DMS79 treated with DMSO at 0.1 percent for 48 hours (cell line): ENCODE measurements around the gene CDKN2B-AS1.

Experiments used
- DNase-seq: peaks from one replicate; lab custom pipeline; 2025; lab: John Stamatoyannopoulos, UW

Gene CDKN2B-AS1

DNA sequence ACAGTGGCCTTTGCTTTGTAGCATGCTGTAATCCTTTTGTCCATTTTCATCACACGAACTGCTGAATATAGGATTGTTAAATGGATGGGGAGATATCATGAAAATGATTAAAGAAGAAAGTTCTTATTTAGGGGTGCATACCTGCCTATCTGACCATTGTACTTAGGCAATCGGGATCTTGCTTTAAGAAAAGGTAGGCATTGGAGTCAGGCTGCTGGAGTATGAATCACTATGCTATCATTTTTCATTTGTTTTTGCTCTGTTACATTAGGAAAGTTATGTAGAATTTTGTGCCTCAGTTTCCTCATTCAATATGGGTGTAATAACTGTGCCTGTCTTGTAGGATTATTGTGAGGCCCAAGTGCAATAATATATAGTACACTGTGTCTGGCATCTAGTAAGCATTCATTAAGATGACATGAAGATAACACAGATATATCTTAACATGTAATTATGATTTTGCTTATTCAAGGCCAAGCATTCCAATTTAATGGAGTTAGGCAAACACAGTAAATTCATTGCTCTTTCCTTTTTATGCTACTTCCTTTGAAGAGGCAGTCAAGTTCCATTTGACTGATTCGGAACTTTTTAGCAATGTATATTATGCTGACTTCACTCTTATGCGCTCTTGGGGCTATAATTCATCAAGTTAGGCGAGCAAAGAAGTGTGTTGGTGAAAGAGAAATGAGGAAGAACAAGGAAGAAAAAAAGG is 124.4 kb downstream of the CDKN2B-AS1 start:
- no peak for DNase-seq

- no peak for DNase-seq
Observed at GRCh38 chr9:22119522-22120158, 125.0 kb downstream of the CDKN2B-AS1 start.

GRCh38 chr9:22120159-22120549 is 125.6 kb downstream of the CDKN2B-AS1 start:
- DNase-seq = no peak

- no peak for DNase-seq
Observed at GRCh38 chr9:22120595-22120994, 126.0 kb downstream of the CDKN2B-AS1 start.

DNA sequence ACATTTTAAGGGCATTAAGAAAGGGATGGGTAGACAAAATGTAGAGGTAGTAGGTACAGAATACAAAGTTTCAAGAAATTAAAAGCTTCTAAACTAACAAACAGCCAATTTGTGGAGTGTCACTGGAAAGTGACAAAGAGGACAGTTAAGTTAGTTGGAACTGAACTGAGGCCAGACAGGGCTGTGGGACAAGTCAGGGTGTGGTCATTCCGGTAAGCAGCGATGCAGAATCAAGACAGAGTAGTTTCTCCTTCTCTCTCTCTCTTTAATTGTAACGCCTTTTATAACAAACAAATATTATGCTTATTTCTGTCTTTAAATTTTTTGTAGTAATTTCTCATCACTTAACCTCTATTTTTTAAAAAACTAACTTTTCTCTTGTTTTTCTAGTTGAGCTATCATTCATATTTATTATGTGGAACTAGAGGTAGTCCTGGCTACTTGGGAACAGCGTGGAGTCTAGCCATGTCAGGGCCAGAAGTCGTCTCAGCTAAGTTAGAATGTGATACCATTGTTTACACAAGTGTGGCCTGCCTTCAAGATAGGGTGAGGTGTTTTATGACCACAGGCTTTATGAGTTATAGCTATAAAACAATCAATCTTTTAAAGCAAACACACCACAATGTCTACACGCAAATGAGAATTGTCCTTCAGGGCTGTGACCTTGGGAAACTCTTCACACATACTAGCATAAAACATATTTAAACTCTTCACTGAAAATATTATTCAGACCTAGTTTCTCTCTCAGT is 129.8 kb downstream of the CDKN2B-AS1 start:
- no peak for DNase-seq

- no peak for DNase-seq
Observed at GRCh38 chr9:22129133-22129532, 134.5 kb downstream of the CDKN2B-AS1 start.

DNA sequence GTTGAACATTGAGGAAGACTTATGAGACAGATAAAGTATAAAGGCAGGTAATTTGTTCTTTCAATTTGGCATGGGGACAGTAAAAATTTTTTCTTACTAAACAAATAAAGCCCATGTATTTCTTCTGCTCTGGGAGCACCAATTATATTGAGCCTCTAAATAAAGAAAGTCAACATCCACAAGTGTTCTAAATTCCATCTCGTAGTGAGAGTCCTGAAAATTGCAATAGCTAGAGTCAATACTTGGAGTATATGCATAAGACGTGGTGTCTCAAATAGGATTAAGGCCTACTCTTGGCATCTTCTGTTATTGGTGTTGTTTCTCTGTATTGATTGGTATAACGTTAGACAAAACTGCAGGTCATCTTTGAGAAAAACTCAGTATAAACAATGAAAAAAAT is 135.0 kb downstream of the CDKN2B-AS1 start:
- no peak for DNase-seq

DNA sequence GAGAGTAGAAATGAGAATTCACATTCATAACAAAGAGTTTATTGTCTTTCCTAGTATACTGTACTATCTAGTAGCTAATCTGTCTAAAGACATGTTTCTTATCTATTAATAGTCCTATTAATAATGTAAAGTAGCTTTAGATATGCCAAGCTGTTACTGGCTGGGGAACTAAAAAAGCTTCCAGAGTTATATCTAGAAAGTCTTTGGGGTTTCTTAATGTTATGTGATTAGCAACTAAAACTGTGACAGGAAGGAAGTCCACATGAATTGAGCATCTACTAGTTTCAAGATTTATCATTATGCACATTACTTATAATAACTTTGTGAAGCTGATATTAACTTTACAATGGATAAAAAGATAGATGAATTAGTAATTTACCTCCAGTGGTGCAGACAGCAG is 137.2 kb downstream of the CDKN2B-AS1 start:
- no peak for DNase-seq

DNA sequence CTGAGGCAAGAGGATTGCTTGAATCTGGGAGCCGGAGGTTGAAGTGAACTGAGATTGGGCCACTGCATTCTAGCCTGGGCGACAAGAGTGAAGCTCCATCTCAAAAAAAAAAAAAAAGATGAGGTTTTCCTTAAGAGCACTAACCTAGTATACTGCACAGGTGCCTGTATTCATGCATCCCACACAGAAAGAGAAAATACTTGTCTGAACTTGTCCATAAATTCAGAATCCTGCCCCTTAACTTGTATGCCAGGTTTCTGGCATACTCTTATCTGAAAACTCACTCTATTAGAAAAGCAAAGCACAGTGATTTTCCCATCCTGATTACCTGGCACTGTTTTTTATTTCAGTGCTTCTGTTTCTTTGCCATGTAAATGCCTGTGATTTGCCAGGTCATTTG is 139.8 kb downstream of the CDKN2B-AS1 start:
- peak; percentile 10 for DNase-seq

DNA sequence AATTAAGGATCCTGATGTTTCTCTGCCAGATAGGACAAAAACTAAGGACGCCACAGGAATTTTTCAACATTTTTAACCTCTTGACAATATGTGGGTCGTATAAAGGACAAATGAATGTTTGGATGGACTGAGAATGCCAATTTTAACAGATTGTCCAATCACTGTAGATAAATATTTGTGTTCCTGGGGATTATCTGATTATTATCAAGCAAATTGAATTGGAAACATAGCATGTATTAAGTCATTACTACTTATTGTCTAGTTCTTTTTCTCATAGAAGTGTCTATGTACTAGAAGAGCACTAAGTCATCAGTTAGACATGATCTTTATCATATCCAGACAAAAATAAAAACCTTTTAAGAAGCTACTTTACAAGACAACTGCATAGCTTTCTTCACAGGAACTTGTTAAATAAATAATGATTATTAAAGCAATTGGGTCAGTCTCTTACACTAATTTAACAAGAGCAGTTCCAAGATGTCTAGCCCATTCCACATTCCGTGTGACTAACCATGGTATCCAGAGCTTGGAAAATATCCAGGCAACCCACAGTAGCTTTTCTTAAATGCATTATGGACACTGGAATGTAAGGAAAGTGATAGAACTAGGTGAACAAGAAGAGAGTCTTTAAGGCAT is 142.0 kb downstream of the CDKN2B-AS1 start:
- DNase-seq = no peak

DNA sequence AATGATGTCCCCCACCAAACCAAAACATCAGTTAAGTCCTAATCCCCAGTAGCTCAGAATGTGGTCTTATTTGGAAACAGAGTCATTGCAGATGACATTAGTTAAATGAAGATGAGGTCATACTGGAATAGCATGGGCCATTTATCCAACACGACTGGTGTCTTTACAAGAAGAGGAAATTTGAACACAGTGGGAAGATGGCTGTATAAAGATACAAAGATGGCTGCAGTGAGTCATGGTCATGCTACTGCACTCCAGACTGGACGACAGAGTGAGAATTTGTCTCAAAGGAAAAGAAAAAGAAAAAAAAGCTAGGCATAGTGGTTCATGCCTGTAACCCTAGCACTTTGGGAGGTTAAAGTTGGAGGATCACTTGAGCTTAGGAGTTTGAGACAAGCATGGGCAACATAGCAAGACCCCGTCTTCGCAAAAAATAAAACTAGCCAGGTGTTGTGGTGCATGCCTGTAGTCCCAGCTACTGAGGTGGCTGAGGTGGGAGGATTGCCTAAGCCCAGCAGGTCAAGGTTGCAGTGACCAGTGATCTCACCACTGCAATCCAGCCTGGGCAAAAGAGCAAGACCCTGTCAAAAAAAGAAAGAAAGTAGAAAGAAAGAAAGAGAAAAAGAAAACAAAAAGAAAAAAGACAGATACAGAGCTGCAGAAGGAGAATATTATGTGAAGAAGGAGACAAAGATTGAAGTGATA is 144.5 kb downstream of the CDKN2B-AS1 start:
- no peak for DNase-seq

- DNase-seq = no peak
Observed at GRCh38 chr9:22141908-22142307, 147.3 kb downstream of the CDKN2B-AS1 start.

GRCh38 chr9:22142671-22143070 is 148.1 kb downstream of the CDKN2B-AS1 start:
- no peak for DNase-seq

GRCh38 chr9:22143799-22144625 is 149.4 kb downstream of the CDKN2B-AS1 start:
- DNase-seq = no peak

DNA sequence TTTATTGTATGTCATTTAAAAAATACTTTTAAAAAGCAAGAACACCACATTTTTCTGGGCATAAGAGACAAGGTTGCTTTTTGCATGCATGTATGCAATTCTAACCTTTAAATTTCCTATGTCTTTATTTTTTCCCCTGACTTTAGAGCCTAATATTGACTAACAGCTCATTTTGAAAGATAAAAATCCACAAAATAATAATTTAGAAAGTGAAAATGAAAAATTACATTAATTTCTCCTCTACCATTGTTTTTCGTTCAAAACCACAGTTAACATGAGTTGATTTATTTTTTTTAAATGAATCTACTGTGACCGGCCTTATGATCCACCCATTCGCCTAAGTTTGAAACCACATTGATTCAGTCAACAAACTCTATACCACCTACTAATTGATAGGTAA is 152.0 kb downstream of the CDKN2B-AS1 start:
- DNase-seq = no peak

- DNase-seq = no peak
Observed at GRCh38 chr9:22147813-22148527, 153.4 kb downstream of the CDKN2B-AS1 start.

- no peak for DNase-seq
Observed at GRCh38 chr9:22148528-22148875, 153.9 kb downstream of the CDKN2B-AS1 start.

DNA sequence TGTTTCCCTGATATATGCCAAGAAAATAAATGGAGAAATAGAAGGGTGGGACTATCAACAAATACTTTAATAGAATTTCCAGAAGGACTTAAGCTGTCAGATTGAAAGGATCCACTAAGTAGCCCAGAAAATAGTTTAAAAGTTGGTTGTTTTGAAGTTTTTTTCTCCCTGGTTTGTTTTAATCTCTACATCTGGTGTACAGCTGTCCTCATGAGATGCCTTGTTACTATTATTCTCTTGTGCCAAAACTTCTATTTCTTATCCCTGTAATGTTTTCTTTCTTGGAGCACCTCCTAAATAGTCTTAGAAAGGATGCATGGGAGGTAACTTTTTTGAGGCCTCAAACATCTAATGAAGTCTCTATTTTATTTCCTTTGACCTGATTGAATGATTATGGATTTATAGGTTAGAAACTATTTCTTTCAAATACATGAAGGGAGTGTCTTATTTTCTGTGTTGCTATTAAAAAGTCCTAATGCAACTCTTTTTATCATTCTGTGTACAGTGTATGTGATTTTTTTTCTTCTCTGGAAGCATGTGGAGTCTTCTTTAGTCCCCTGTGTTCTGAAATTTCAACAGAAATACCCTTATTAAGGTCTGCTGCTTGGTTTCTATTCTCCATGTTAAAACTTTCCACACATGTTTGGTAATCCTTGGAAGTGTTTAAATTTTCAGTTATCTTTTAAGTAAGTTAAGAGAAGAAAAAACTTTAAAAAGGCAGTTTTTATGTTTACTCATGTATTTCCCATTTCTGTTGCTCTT is 154.5 kb downstream of the CDKN2B-AS1 start:
- no peak for DNase-seq

GRCh38 chr9:22154064-22154463 is 159.5 kb downstream of the CDKN2B-AS1 start:
- no peak for DNase-seq

- DNase-seq = no peak
Observed at GRCh38 chr9:22156586-22156985, 162.0 kb downstream of the CDKN2B-AS1 start.
